ENCODE measurements around the gene PGAP3. TPM values are rescaled to one million over a fixed set of nuclear protein-coding genes. Genes with fewer than 3 reads are reported as not detected.
"Not testable (repeated sequence)": the region's sequence is repeated elsewhere in the genome, so short reads cannot be mapped to it uniquely, and the experiment has no call there.

The PGAP3 gene
- total RNA-seq, 2 experiments from 2014 or later, result 6.4 to 7.4 TPM

- DNase-seq (no peak), ATAC-seq (no peak)
- TF ChIP-seq CTCF (IDR thresholded peaks at IDR 0.05), result no peak
- ChIA-PET CTCF (interaction anchor here (1.0 to 1.8 kb wide), 4 partner anchors 30 to 280 kb away, joined by 3 to 7 read pairs (median 4); partner anchors contain the start of genes MIEN1 and PSMD3), POLR2A (interaction anchor here (0.6 to 1.2 kb wide), 3 partner anchors 13 to 77 kb away, joined by 3 to 6 read pairs (median 3); partner anchors contain the start of genes MIEN1 and PGAP3)
- H3K27me3 Mint-ChIP-seq, result peaks cover 29% of the 10 kb centered on the region
- no peak overlapping the region for H3K27ac Mint-ChIP-seq
- no peak overlapping the region for H3K4me3 Mint-ChIP-seq
- intact Hi-C loops (cut with micrococcal nuclease), result no loop called here
- H3K36me3 Mint-ChIP-seq (ENCODE audit: low read depth), result peaks cover 2% of the 10 kb centered on the region
- peaks cover 8% of the 10 kb centered on the region for H3K4me1 Mint-ChIP-seq (ENCODE audit: low read depth)
- H3K9me3 Mint-ChIP-seq, result no peaks in the 10 kb centered on the region
Observed at GRCh38 chr17:39700148-39700987, 12.5 kb upstream of the PGAP3 start.

- Mint-ChIP-seq H3K27ac (no peak within 1 kb of the TSS), H3K4me1 (ENCODE audit: low read depth) (peaks cover 8% of the 10 kb centered on the region), H3K36me3 (ENCODE audit: low read depth) (peaks cover 2% of the 10 kb centered on the region), H3K4me3 (no peak within 1 kb of the TSS), H3K27me3 (peaks cover 29% of the 10 kb centered on the region), H3K9me3 (no peaks in the 10 kb centered on the region)
- TF ChIP-seq CTCF (IDR thresholded peaks at IDR 0.05), result no peak
- ATAC-seq (no peak), DNase-seq (no peak)
- CTCF ChIA-PET, result interaction anchor here (1.2 to 1.8 kb wide), 2 partner anchors 78 to 281 kb away, joined by 3 to 7 read pairs; partner anchors contain the start of gene PSMD3
- intact Hi-C loops (cut with micrococcal nuclease), result no loop called here
- POLR2A ChIA-PET, result interaction anchor here (0.6 to 1.2 kb wide), 3 partner anchors 12 to 77 kb away, joined by 3 to 6 read pairs (median 3); partner anchors contain the start of genes MIEN1 and PGAP3
Observed at GRCh38 chr17:39699818-39700147, 11.9 kb upstream of the PGAP3 start, which contains the start of gene ERBB2. Gene ERBB2, plus strand, starts transcription at chr17:39700064. Its CDS starts 175 bp downstream, at chr17:39700239.

GRCh38 chr17:39699157-39699817, 11.4 kb upstream of the PGAP3 start:
- ATAC-seq; DNase-seq; H3K4me3 Mint-ChIP-seq; intact Hi-C loops (cut with micrococcal nuclease); H3K27ac Mint-ChIP-seq; H3K9me3 Mint-ChIP-seq; H3K36me3 Mint-ChIP-seq (ENCODE audit: low read depth); H3K4me1 Mint-ChIP-seq (ENCODE audit: low read depth): not testable (repeated sequence)
- ChIA-PET CTCF (interaction anchor here (1.8 kb wide), 1 partner anchor 77 kb away, joined by 7 read pairs; no protein-coding TSS in a partner anchor), POLR2A (interaction anchor here (1.2 kb wide), 1 partner anchor 30 kb away, joined by 6 read pairs; the partner anchor contains the start of gene MIEN1)
- peaks cover 29% of the 10 kb centered on the region for H3K27me3 Mint-ChIP-seq

GRCh38 chr17:39697961-39698360, 10.1 kb upstream of the PGAP3 start:
- no peak for TF ChIP-seq CTCF (IDR thresholded peaks at IDR 0.05)
- ChIA-PET POLR2A (no interaction called here), CTCF (interaction anchor here (3.2 kb wide), 1 partner anchor 44 kb away, joined by 13 read pairs; no protein-coding TSS in a partner anchor)
- Mint-ChIP-seq H3K36me3 (ENCODE audit: low read depth) (peaks cover 2% of the 10 kb centered on the region), H3K27ac (no peak overlapping the region), H3K27me3 (peaks cover 29% of the 10 kb centered on the region), H3K9me3 (no peaks in the 10 kb centered on the region), H3K4me3 (no peak overlapping the region), H3K4me1 (ENCODE audit: low read depth) (peaks cover 6% of the 10 kb centered on the region)
- ATAC-seq (no peak), DNase-seq (no peak)
- intact Hi-C loops (cut with micrococcal nuclease), result no loop called here

- intact Hi-C loops (cut with micrococcal nuclease), result no loop called here
- no peak for TF ChIP-seq CTCF (IDR thresholded peaks at IDR 0.05)
- ChIA-PET CTCF (interaction anchor here (0.6 to 3.2 kb wide), 3 partner anchors 14 to 73 kb away, joined by 3 to 13 read pairs (median 3); no protein-coding TSS in a partner anchor), POLR2A (no interaction called here)
- Mint-ChIP-seq H3K27ac (no peak overlapping the region), H3K4me1 (ENCODE audit: low read depth) (peaks cover 6% of the 10 kb centered on the region), H3K36me3 (ENCODE audit: low read depth) (peaks cover 2% of the 10 kb centered on the region), H3K27me3 (peaks cover 26% of the 10 kb centered on the region), H3K9me3 (no peaks in the 10 kb centered on the region), H3K4me3 (no peak overlapping the region)
- DNase-seq, result no peak
- ATAC-seq, result no peak
Observed at GRCh38 chr17:39696731-39697130, 8.9 kb upstream of the PGAP3 start.

Data from activated CD8-positive, alpha-beta T cell treated with anti-CD3 and anti-CD28 coated beads for 36 hours (primary cell).